T-helper 22 cell (primary cell): ENCODE data around the gene LRMDA.

ENCODE experiments used
- DNase-seq: peaks from one replicate; pipeline ENCODE4 v3.0.0-alpha.2; 2020; ENCODE audit warnings: low read depth

Gene LRMDA

GRCh38 chr10:76305930-76306615 lies 874.6 kb downstream of the LRMDA start:
- DNase-seq = no peak

- no peak for DNase-seq
Observed at GRCh38 chr10:76306856-76307255, 875.4 kb downstream of the LRMDA start.

- DNase-seq = no peak
Observed at GRCh38 chr10:76309070-76309469, 877.6 kb downstream of the LRMDA start.

GRCh38 chr10:76309741-76310587 lies 878.5 kb downstream of the LRMDA start:
- no peak for DNase-seq

GRCh38 chr10:76310588-76311080 lies 879.2 kb downstream of the LRMDA start:
- no peak for DNase-seq

- no peak for DNase-seq
Observed at GRCh38 chr10:76311752-76312636, 880.6 kb downstream of the LRMDA start.

- DNase-seq = no peak
Observed at GRCh38 chr10:76315240-76315639, 883.8 kb downstream of the LRMDA start.

GRCh38 chr10:76316234-76316633 lies 884.8 kb downstream of the LRMDA start:
- no peak for DNase-seq

GRCh38 chr10:76317078-76317477 lies 885.7 kb downstream of the LRMDA start:
- DNase-seq = no peak

- no peak for DNase-seq
Observed at GRCh38 chr10:76318211-76318610, 886.8 kb downstream of the LRMDA start.

GRCh38 chr10:76319661-76320060 lies 888.2 kb downstream of the LRMDA start:
- no peak for DNase-seq

- DNase-seq = no peak
Observed at GRCh38 chr10:76324283-76324682, 892.9 kb downstream of the LRMDA start.

- no peak for DNase-seq
Observed at GRCh38 chr10:76327441-76327840, 896.0 kb downstream of the LRMDA start.

GRCh38 chr10:76328348-76328747 lies 896.9 kb downstream of the LRMDA start:
- no peak for DNase-seq

GRCh38 chr10:76329891-76330575 lies 898.6 kb downstream of the LRMDA start:
- no peak for DNase-seq

- no peak for DNase-seq
Observed at GRCh38 chr10:76331742-76332141, 900.3 kb downstream of the LRMDA start.

GRCh38 chr10:76333326-76333725 lies 901.9 kb downstream of the LRMDA start:
- DNase-seq = no peak

- no peak for DNase-seq
Observed at GRCh38 chr10:76333796-76334195, 902.4 kb downstream of the LRMDA start.

- DNase-seq = no peak
Observed at GRCh38 chr10:76334255-76334654, 902.8 kb downstream of the LRMDA start.

GRCh38 chr10:76336213-76336963 lies 905.0 kb downstream of the LRMDA start:
- no peak for DNase-seq

GRCh38 chr10:76337641-76338040 lies 906.2 kb downstream of the LRMDA start:
- DNase-seq = no peak
